Breast epithelium (tissue), 3 donors: Measurements from ENCODE around the gene TMEM266.

Experiments
- CTCF ChIP-seq, 3 donors: fragments of 450-650 bp; IDR thresholded peaks; one replicate each; pipeline ENCODE4 v1.5.1; 2016 to 2017; ENCODE audit warnings: antibody characterized with exemption in 3 of 3, mild to moderate bottlenecking in 3 of 3, moderate library complexity in 3 of 3
- POLR2A ChIP-seq: fragments of 450-650 bp; IDR thresholded peaks from one replicate; pipeline ENCODE4 v1.6.1; 2016; ENCODE audit warnings: antibody characterized with exemption, mild to moderate bottlenecking, moderate library complexity

- no peak for TF ChIP-seq CTCF (IDR thresholded peaks at IDR 0.05)
- TF ChIP-seq POLR2A, result no peak
Observed at GRCh38 chr15:76033438-76033837, 26.3 kb upstream of the TMEM266 start.
